GM12865 (cell line): ENCODE results near the gene METTL16.

ENCODE experiments used
- DNase-seq: peaks from one replicate; pipeline ENCODE4 v3.0.0; 2010; ENCODE audit warnings: low read depth
- H3K4me3 ChIP-seq: 2 replicates; pipeline ENCODE4 v1.5.1; 2011; ENCODE audit warnings: mild to moderate bottlenecking, low read depth, low read length, control low read depth
- TF ChIP-seq, protein P1 (sequence below): IDR thresholded peaks from 2 replicates; pipeline ENCODE4 v1.5.1; 2011; ENCODE audit warnings: low read length, control low read depth, low read depth, inconsistent platforms; ENCODE audit not compliant: insufficient read depth; ENCODE audit errors: missing control alignments

METTL16 gene

DNA sequence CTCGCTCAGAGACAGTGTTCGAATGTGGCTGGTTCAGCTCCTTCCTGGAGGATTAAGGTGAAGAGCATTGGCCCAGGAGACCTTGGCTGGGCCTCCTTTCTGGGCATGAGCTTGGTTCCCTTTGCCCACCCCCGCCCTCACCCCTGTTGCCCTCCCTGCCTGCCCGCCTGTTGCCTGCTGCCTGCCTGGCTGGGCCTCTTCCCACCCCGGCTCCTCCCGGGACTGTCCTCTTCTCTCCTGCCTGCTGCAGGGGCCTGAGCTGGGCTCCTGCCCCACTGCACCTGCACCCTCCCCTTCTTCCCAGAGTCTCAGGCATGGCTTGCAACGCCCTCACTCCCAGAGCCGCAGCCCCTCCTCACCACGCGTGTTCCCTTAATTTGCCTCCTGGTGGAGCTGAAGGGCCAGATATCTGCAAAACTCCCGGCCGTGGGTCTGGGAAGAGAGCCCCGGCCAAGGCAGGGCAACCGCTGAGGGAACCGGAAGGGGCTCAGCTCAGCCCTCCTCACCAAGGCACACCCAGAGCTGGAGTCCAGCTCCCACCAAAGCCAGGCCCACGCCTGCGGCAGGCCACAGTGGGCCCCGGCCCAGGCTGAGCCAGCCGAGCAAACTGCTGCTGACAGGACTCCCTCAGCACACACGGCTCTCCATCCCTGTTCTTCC lies 142.0 kb downstream of the METTL16 start:
- DNase-seq: no peak
- H3K4me3 ChIP-seq: no peak overlapping the region
- TF ChIP-seq, protein P1, sequence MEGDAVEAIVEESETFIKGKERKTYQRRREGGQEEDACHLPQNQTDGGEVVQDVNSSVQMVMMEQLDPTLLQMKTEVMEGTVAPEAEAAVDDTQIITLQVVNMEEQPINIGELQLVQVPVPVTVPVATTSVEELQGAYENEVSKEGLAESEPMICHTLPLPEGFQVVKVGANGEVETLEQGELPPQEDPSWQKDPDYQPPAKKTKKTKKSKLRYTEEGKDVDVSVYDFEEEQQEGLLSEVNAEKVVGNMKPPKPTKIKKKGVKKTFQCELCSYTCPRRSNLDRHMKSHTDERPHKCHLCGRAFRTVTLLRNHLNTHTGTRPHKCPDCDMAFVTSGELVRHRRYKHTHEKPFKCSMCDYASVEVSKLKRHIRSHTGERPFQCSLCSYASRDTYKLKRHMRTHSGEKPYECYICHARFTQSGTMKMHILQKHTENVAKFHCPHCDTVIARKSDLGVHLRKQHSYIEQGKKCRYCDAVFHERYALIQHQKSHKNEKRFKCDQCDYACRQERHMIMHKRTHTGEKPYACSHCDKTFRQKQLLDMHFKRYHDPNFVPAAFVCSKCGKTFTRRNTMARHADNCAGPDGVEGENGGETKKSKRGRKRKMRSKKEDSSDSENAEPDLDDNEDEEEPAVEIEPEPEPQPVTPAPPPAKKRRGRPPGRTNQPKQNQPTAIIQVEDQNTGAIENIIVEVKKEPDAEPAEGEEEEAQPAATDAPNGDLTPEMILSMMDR: no peak

- TF ChIP-seq, protein P1: no peak
- no peak overlapping the region for H3K4me3 ChIP-seq
- no peak for DNase-seq
These were observed 142.6 kb downstream of the METTL16 start for GRCh38 chr17:2369039-2369438.

GRCh38 chr17:2368359-2368758 lies 143.3 kb downstream of the METTL16 start:
- no peak overlapping the region for H3K4me3 ChIP-seq
- no peak for DNase-seq
- TF ChIP-seq, protein P1: no peak

- TF ChIP-seq, protein P1: no peak
- no peak for DNase-seq
These were observed 144.8 kb downstream of the METTL16 start for GRCh38 chr17:2366747-2367494.

More at GRCh38 chr17:2366747-2367494, 144.8 kb downstream of the METTL16 start:
- H3K4me3 ChIP-seq: no peak overlapping the region
